SK-N-SH treated with all-trans-retinoic acid at 6 μM for 48 hours (cell line): Measurements from ENCODE around the gene USH2A.

Experiments used
- ATAC-seq: fragments of 200-7000 bp; cut with Tn5 transposase; 3 replicates; pipeline ENCODE4 v1.9.1; 2020; ENCODE audit warnings: mild to moderate bottlenecking, moderate library complexity
- ARNTL ChIP-seq: fragments of 450-650 bp; formaldehyde crosslinking; IDR thresholded peaks from 2 replicates; pipeline ENCODE4 v1.5.0; 2020; ENCODE audit warnings: low read depth, mild to moderate bottlenecking, moderate library complexity, borderline replicate concordance
- BACH2 ChIP-seq: fragments of 250-450 bp; sonication (Bioruptor Pico); IDR thresholded peaks from 2 replicates; pipeline ENCODE4 v1.9.0; 2021; ENCODE audit warnings: mild to moderate bottlenecking, borderline replicate concordance
- CSDC2 ChIP-seq: fragments of 250-450 bp; sonication (Bioruptor Pico); IDR thresholded peaks from 2 replicates; pipeline ENCODE4 v1.5.0; 2020; ENCODE audit warnings: mild to moderate bottlenecking, moderate library complexity
- GLIS3 ChIP-seq: fragments of 250-450 bp; sonication (Bioruptor Pico); IDR thresholded peaks from 2 replicates; pipeline ENCODE4 v1.5.0; 2020; ENCODE audit warnings: mild to moderate bottlenecking, moderate library complexity
- ISL1 ChIP-seq: fragments of 250-450 bp; sonication (Bioruptor Pico); IDR thresholded peaks from 2 replicates; pipeline ENCODE4 v2.1.2; 2022; ENCODE audit warnings: mild to moderate bottlenecking, moderate library complexity
- OSR1 ChIP-seq: fragments of 250-450 bp; sonication (Bioruptor Pico); IDR thresholded peaks from 2 replicates; pipeline ENCODE4 v1.8.0; 2022; ENCODE audit warnings: moderate library complexity, mild to moderate bottlenecking, inconsistent platforms
- POU6F1 ChIP-seq: fragments of 250-450 bp; sonication (Bioruptor Pico); IDR thresholded peaks from 2 replicates; pipeline ENCODE4 v1.8.0; 2021; ENCODE audit warnings: low read depth, mild to moderate bottlenecking, moderate library complexity, borderline replicate concordance
- PPARA ChIP-seq: fragments of 250-450 bp; sonication (Bioruptor Pico); IDR thresholded peaks from 2 replicates; pipeline ENCODE4 v1.5.0; 2020; ENCODE audit warnings: mild to moderate bottlenecking, borderline replicate concordance
- RARB ChIP-seq: fragments of 250-450 bp; sonication (Bioruptor Pico); IDR thresholded peaks from 2 replicates; pipeline ENCODE4 v1.8.0; 2021; ENCODE audit warnings: mild to moderate bottlenecking, moderate library complexity
- SNAI2 ChIP-seq: fragments of 250-450 bp; sonication (Bioruptor Pico); IDR thresholded peaks from 2 replicates; pipeline ENCODE4 v1.5.0; 2020; ENCODE audit warnings: mild to moderate bottlenecking, moderate library complexity
- TCF4 ChIP-seq: fragments of 250-450 bp; sonication (Bioruptor Pico); IDR thresholded peaks from 2 replicates; pipeline ENCODE4 v1.8.0; 2021; ENCODE audit warnings: mild to moderate bottlenecking, moderate library complexity, borderline replicate concordance
- TOX ChIP-seq: fragments of 250-450 bp; sonication (Bioruptor Pico); IDR thresholded peaks from 2 replicates; pipeline ENCODE4 v1.8.0; 2021; ENCODE audit warnings: mild to moderate bottlenecking, moderate library complexity, borderline replicate concordance
- TSHZ2 ChIP-seq: fragments of 250-450 bp; sonication (Bioruptor Pico); IDR thresholded peaks from 2 replicates; pipeline ENCODE4 v1.5.0; 2020; ENCODE audit warnings: mild to moderate bottlenecking, moderate library complexity
- ZC3H10 ChIP-seq: fragments of 250-450 bp; sonication (Bioruptor Pico); IDR thresholded peaks from 2 replicates; pipeline ENCODE4 v1.5.1; 2021; ENCODE audit warnings: mild to moderate bottlenecking, moderate library complexity
- ZFP3 ChIP-seq: fragments of 250-450 bp; sonication (Bioruptor Pico); IDR thresholded peaks from 2 replicates; pipeline ENCODE4 v1.5.0; 2020; ENCODE audit warnings: mild to moderate bottlenecking, moderate library complexity
- ZFP30 ChIP-seq: fragments of 450-650 bp; formaldehyde crosslinking; IDR thresholded peaks from 2 replicates; pipeline ENCODE4 v1.5.0; 2022; ENCODE audit warnings: mild to moderate bottlenecking, moderate library complexity
- ZNF565 ChIP-seq: fragments of 450-650 bp; formaldehyde crosslinking; conservative IDR thresholded peaks from 2 replicates; pipeline ENCODE4 v1.5.0; 2020; ENCODE audit warnings: low read depth, mild to moderate bottlenecking, moderate library complexity
- ZNF70 ChIP-seq: fragments of 450-650 bp; formaldehyde crosslinking; IDR thresholded peaks from 2 replicates; pipeline ENCODE4 v1.5.0; 2020; ENCODE audit warnings: mild to moderate bottlenecking, moderate library complexity
- ZNF8 ChIP-seq: fragments of 450-650 bp; formaldehyde crosslinking; IDR thresholded peaks from 2 replicates; pipeline ENCODE4 v1.5.0; 2020; ENCODE audit warnings: mild to moderate bottlenecking, moderate library complexity
- TF ChIP-seq, protein P1 (sequence below): fragments of 250-450 bp; sonication (Bioruptor Pico); IDR thresholded peaks from 2 replicates; pipeline ENCODE4 v1.8.0; 2020; ENCODE audit warnings: mild to moderate bottlenecking, moderate library complexity, borderline replicate concordance
- TF ChIP-seq, protein P2 (sequence below): fragments of 250-450 bp; sonication (Bioruptor Pico); IDR thresholded peaks from 2 replicates; pipeline ENCODE4 v1.5.1; 2021; ENCODE audit warnings: mild to moderate bottlenecking, moderate library complexity
- TF ChIP-seq, protein P3 (sequence below): fragments of 250-450 bp; sonication (Bioruptor Pico); IDR thresholded peaks from 2 replicates; pipeline ENCODE4 v1.5.1; 2020; ENCODE audit warnings: low read depth, mild to moderate bottlenecking, moderate library complexity

The USH2A gene

DNA sequence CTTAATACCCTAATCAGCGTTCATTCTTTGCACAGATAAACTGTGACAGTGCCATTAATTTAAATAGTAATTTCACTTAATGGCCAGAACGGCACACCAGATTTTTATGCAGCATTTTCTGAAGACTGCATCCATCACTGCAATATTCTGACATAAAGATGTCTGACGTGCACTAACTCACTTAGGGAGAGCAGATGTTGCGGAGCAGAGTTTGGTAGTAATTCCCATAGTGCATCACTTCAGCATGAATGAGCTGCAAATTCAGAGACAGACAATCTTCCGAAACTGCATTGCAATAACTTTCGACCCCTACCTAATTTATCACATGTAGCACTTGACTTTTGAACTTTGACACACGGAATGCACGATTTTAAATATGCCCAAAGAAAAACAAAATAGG is 630.8 kb downstream of the USH2A start:
- ATAC-seq: no peak

GRCh38 chr1:215789981-215790380 is 633.3 kb downstream of the USH2A start:
- no peak for ATAC-seq
- TF ChIP-seq ZFP3 (CRISPR knock-in tag) (no peak), ZNF70 (CRISPR knock-in tag) (no peak), SNAI2 (CRISPR knock-in tag) (no peak), ZNF565 (CRISPR knock-in tag) (no peak), ZC3H10 (CRISPR knock-in tag) (no peak), ISL1 (CRISPR knock-in tag) (no peak), GLIS3 (CRISPR knock-in tag) (no peak), CSDC2 (no peak), BACH2 (CRISPR knock-in tag) (no peak)
- TF ChIP-seq, protein P1, sequence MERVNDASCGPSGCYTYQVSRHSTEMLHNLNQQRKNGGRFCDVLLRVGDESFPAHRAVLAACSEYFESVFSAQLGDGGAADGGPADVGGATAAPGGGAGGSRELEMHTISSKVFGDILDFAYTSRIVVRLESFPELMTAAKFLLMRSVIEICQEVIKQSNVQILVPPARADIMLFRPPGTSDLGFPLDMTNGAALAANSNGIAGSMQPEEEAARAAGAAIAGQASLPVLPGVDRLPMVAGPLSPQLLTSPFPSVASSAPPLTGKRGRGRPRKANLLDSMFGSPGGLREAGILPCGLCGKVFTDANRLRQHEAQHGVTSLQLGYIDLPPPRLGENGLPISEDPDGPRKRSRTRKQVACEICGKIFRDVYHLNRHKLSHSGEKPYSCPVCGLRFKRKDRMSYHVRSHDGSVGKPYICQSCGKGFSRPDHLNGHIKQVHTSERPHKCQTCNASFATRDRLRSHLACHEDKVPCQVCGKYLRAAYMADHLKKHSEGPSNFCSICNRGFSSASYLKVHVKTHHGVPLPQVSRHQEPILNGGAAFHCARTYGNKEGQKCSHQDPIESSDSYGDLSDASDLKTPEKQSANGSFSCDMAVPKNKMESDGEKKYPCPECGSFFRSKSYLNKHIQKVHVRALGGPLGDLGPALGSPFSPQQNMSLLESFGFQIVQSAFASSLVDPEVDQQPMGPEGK (CRISPR knock-in tag): no peak

More for the DNA sequence above, 630.8 kb downstream of the USH2A start:
- TF ChIP-seq TCF4 (CRISPR knock-in tag) (no peak), ZNF565 (CRISPR knock-in tag) (no peak), RARB (CRISPR knock-in tag) (no peak), ZFP30 (CRISPR knock-in tag) (no peak), POU6F1 (no peak), BACH2 (CRISPR knock-in tag) (no peak), ARNTL (CRISPR knock-in tag) (no peak), ZNF70 (CRISPR knock-in tag) (no peak), ISL1 (CRISPR knock-in tag) (no peak), ZFP3 (CRISPR knock-in tag) (no peak), PPARA (CRISPR knock-in tag) (no peak), TSHZ2 (CRISPR knock-in tag) (no peak), GLIS3 (CRISPR knock-in tag) (no peak), CSDC2 (no peak), ZNF8 (CRISPR knock-in tag) (no peak), OSR1 (CRISPR knock-in tag) (no peak), TOX (CRISPR knock-in tag) (no peak)
- TF ChIP-seq, protein P1 (CRISPR knock-in tag): no peak
- TF ChIP-seq, protein P2, sequence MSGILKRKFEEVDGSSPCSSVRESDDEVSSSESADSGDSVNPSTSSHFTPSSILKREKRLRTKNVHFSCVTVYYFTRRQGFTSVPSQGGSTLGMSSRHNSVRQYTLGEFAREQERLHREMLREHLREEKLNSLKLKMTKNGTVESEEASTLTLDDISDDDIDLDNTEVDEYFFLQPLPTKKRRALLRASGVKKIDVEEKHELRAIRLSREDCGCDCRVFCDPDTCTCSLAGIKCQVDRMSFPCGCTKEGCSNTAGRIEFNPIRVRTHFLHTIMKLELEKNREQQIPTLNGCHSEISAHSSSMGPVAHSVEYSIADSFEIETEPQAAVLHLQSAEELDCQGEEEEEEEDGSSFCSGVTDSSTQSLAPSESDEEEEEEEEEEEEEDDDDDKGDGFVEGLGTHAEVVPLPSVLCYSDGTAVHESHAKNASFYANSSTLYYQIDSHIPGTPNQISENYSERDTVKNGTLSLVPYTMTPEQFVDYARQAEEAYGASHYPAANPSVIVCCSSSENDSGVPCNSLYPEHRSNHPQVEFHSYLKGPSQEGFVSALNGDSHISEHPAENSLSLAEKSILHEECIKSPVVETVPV (CRISPR knock-in tag): no peak
- TF ChIP-seq, protein P3, sequence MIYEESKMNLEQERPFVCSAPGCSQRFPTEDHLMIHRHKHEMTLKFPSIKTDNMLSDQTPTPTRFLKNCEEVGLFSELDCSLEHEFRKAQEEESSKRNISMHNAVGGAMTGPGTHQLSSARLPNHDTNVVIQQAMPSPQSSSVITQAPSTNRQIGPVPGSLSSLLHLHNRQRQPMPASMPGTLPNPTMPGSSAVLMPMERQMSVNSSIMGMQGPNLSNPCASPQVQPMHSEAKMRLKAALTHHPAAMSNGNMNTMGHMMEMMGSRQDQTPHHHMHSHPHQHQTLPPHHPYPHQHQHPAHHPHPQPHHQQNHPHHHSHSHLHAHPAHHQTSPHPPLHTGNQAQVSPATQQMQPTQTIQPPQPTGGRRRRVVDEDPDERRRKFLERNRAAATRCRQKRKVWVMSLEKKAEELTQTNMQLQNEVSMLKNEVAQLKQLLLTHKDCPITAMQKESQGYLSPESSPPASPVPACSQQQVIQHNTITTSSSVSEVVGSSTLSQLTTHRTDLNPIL: no peak
